Suprapubic skin (tissue), 4 donors: ENCODE measurements around the gene IFT43. TPM values are rescaled to one million over a fixed set of nuclear protein-coding genes. Genes with fewer than 3 reads are reported as not detected.

Experiments
- DNase-seq, 2 donors: peaks; one replicate each; pipeline ENCODE4 v3.0.0-alpha.2; 2019; ENCODE audit warnings: low spot score in 2 of 2
- H3K27ac ChIP-seq: fragments of 200-600 bp; sonication (generic); one replicate; pipeline ENCODE4 v1.5.1; 2019
- H3K27me3 ChIP-seq: fragments of 200-600 bp; sonication (generic); one replicate; pipeline ENCODE4 v1.5.1; 2019
- H3K36me3 ChIP-seq: fragments of 200-600 bp; sonication (generic); one replicate; pipeline ENCODE4 v1.5.1; 2019
- H3K4me1 ChIP-seq: fragments of 200-600 bp; sonication (generic); one replicate; pipeline ENCODE4 v1.5.1; 2019
- H3K4me3 ChIP-seq: fragments of 200-600 bp; sonication (generic); one replicate; pipeline ENCODE4 v1.5.1; 2019; ENCODE audit warnings: mild to moderate bottlenecking
- H3K9me3 ChIP-seq: fragments of 200-600 bp; sonication (generic); one replicate; pipeline ENCODE4 v1.5.1; 2019
- EP300 ChIP-seq: sonication (generic); formaldehyde crosslinking; IDR thresholded peaks from one replicate; pipeline ENCODE4 v1.6.1; 2017; ENCODE audit warnings: antibody characterized with exemption
- POLR2A ChIP-seq, 2 donors: fragments of 450-650 bp; IDR thresholded peaks; one replicate each; pipeline ENCODE4 v1.6.1; 2017; ENCODE audit warnings: antibody characterized with exemption in 2 of 2, mild to moderate bottlenecking in 2 of 2, moderate library complexity in 2 of 2
- POLR2AphosphoS5 ChIP-seq, 3 donors: sonication (generic); formaldehyde crosslinking; IDR thresholded peaks; one replicate each; pipeline ENCODE4 v1.6.1; 2017; ENCODE audit warnings: antibody characterized with exemption in 3 of 3
- WGBS: methylation state at CpG from one replicate; pipeline ENCODE4 v1.1.5; 2018; 5-methylcytosine and 5-hydroxymethylcytosine counted together
- total RNA-seq, 4 donors: library from RNA; depleted of rRNA; stranded (reverse); fragments of >200 nt; gene quantifications; one replicate each; pipeline ENCODE4 v1.1.0, GENCODE V29; 2016
- TF ChIP-seq, protein P1 (sequence below), 2 donors: fragments of 200-600 bp in 1 of 2; fragments of 450-650 bp in 1 of 2; sonication (generic) in 1 of 2; IDR thresholded peaks; one replicate each; pipeline ENCODE4 v1.5.1; 2016 to 2019; ENCODE audit warnings: antibody characterized with exemption in 2 of 2, mild to moderate bottlenecking in 1 of 2, moderate library complexity in 1 of 2

The IFT43 gene
- total RNA-seq, 4 donors from 2014 or later, result 20.3 to 27.8 (median 22.0) TPM

DNA sequence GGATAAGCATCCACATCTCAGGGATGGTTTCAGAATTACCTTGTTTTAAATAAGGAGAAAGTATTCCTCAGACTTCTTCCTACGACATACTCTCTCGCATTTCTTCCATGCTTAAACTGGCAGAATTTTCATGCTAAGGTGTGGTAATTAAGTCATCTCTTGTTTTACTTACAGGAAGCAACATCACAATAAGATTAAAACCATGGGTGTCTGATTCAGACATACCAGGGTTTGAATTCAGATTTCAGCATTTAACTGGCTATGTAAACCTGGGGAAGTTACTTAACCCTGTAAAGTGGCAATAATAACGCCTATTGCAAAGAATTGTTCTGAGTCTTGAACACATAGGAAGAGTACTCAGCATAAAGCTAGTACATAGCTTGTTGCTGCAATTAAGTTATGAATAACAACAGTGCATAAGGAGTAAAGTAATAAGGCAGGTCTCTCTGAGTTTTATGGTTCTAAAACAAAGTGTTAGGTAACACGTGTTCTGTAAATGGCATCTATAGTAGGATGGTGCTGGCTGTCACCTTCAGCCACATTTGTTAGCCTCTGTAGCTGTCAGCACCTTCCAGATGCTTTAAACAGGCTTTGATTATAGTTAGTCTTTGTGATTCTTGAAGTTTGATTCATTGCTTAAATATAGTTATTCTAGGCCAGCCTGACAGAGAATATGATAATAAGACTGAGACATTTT lies 38.8 kb downstream of the IFT43 start:
- H3K27ac ChIP-seq, result no peak overlapping the region
- 93% methylated on average over 4 of the region's 4 CpGs for WGBS
- no peaks in the 10 kb centered on the region for H3K27me3 ChIP-seq
- DNase-seq, result no peak
- peaks cover 24% of the 10 kb centered on the region for H3K36me3 ChIP-seq
- no peaks in the 10 kb centered on the region for H3K4me1 ChIP-seq
- no peak overlapping the region for H3K4me3 ChIP-seq
- TF ChIP-seq EP300, result no peak
- TF ChIP-seq, protein P1, sequence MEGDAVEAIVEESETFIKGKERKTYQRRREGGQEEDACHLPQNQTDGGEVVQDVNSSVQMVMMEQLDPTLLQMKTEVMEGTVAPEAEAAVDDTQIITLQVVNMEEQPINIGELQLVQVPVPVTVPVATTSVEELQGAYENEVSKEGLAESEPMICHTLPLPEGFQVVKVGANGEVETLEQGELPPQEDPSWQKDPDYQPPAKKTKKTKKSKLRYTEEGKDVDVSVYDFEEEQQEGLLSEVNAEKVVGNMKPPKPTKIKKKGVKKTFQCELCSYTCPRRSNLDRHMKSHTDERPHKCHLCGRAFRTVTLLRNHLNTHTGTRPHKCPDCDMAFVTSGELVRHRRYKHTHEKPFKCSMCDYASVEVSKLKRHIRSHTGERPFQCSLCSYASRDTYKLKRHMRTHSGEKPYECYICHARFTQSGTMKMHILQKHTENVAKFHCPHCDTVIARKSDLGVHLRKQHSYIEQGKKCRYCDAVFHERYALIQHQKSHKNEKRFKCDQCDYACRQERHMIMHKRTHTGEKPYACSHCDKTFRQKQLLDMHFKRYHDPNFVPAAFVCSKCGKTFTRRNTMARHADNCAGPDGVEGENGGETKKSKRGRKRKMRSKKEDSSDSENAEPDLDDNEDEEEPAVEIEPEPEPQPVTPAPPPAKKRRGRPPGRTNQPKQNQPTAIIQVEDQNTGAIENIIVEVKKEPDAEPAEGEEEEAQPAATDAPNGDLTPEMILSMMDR (IDR thresholded peaks at IDR 0.05), result no peak
- TF ChIP-seq POLR2AphosphoS5 (IDR thresholded peaks at IDR 0.05), result no peak
- H3K9me3 ChIP-seq, result no peaks in the 10 kb centered on the region

DNA sequence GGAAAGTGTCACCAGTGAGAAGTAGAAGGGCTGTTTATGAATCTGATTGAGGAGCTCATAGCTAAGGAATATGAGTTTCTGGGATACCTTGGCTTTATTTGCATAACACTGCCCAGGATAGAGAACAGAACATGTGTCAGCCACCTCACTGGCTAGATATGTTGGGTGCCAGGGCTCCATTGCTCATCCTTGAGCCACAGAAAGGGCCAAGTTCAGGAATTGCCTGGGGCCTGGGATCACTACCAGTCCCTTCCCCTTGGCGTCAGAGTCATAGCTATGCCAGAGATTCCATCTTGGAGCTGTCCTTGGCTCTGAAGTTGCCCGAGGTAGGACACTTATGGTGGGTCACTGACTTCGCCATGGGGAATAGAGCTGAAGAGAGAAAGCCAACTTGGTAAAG lies 49.0 kb downstream of the IFT43 start:
- Histone ChIP-seq H3K4me3 (no peak overlapping the region), H3K36me3 (peaks cover 6% of the 10 kb centered on the region), H3K27me3 (no peaks in the 10 kb centered on the region), H3K4me1 (no peaks in the 10 kb centered on the region), H3K27ac (no peak overlapping the region), H3K9me3 (no peaks in the 10 kb centered on the region)
- no peak for TF ChIP-seq POLR2A (IDR thresholded peaks at IDR 0.05)
- TF ChIP-seq, protein P1 (IDR thresholded peaks at IDR 0.05), result no peak
- TF ChIP-seq EP300, result no peak
- no peak for TF ChIP-seq POLR2AphosphoS5 (IDR thresholded peaks at IDR 0.05)
- 95% methylated on average over 3 of the region's 3 CpGs for WGBS
- DNase-seq, result no peak

DNA sequence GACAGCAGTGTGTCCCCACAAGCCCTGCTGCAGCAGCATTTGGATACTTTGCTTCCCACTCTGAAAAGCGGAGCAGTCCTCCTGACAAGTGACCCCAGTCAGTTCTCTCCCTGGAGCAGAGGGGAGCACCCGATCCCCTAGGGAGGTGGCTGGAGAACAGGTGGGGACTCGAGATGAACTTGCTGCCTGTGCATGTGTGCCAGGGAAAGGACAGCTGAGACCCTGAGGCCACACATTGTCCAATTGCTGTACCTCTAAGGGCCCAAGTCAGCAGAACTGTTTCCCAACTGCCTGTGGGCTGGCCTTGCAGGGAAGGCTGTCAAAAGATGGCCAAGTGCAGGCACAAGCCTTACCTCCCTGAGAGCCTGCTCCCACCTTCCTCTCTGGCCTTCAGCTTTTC lies 55.1 kb downstream of the IFT43 start:
- H3K9me3 ChIP-seq, result no peaks in the 10 kb centered on the region
- DNase-seq, result no peak
- TF ChIP-seq POLR2A (IDR thresholded peaks at IDR 0.05) (no peak), EP300 (no peak), POLR2AphosphoS5 (IDR thresholded peaks at IDR 0.05) (no peak)
- TF ChIP-seq, protein P1 (IDR thresholded peaks at IDR 0.05), result no peak
- H3K4me1 ChIP-seq, result no peaks in the 10 kb centered on the region
- no peak overlapping the region for H3K4me3 ChIP-seq
- no peak overlapping the region for H3K27ac ChIP-seq
- H3K36me3 ChIP-seq, result peaks cover 6% of the 10 kb centered on the region
- H3K27me3 ChIP-seq, result no peaks in the 10 kb centered on the region
- WGBS, result 95% methylated on average over 3 of the region's 3 CpGs

DNA sequence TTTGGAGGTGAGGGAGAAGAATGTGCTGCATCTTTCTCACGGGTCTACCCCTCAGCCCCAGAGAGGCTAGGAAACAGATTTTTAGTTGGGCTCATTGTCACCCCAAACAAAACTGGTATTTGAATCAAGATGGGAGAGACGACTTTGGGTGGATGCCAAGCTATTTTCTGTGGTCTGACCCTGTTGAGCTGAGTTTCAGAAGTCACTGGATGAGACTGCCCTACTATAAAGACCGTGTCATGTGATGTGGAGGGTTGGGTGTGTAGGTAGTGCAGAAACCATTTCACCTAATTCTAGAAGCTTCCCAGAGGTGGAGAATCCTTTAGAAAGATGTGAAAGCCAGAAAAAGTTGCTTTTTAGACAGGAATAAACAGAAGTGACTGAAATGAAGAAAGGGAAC lies 60.2 kb downstream of the IFT43 start:
- WGBS, result 81% methylated on average over 3 of the region's 3 CpGs
- DNase-seq, result no peak
- Histone ChIP-seq H3K27me3 (no peaks in the 10 kb centered on the region), H3K27ac (no peak overlapping the region), H3K4me3 (no peak overlapping the region), H3K36me3 (peaks cover 2% of the 10 kb centered on the region), H3K9me3 (no peaks in the 10 kb centered on the region), H3K4me1 (peaks cover 5% of the 10 kb centered on the region)
- TF ChIP-seq EP300 (no peak), POLR2AphosphoS5 (IDR thresholded peaks at IDR 0.05) (no peak), POLR2A (IDR thresholded peaks at IDR 0.05) (no peak)
- TF ChIP-seq, protein P1 (IDR thresholded peaks at IDR 0.05), result no peak

DNA sequence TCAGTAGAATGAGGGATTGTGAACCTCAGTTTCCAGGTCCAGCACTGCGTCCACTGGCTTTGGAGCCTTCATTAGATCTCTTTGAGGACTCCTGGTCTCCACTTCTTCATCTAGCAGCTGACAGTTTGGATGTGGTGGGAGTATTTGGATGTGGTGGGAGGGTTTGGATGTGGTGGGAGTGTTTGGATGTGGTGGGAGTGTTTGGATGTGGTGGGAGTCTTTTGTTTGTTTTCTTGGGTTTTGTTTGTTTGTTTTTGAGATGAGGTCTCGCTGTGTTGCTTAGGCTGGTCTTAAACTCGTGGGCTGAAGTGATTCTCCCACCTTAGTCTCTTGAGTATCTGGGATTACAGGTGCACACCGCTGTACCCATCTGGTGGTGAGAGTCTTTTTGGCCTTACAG lies 64.7 kb downstream of the IFT43 start:
- Histone ChIP-seq H3K27me3 (no peaks in the 10 kb centered on the region), H3K4me3 (no peak overlapping the region), H3K36me3 (no peaks in the 10 kb centered on the region), H3K9me3 (no peaks in the 10 kb centered on the region), H3K27ac (no peak overlapping the region), H3K4me1 (peaks cover 5% of the 10 kb centered on the region)
- DNase-seq, result no peak
- 92% methylated on average over 4 of the region's 4 CpGs for WGBS
- TF ChIP-seq, protein P1 (IDR thresholded peaks at IDR 0.05), result no peak
- TF ChIP-seq EP300 (no peak), POLR2AphosphoS5 (IDR thresholded peaks at IDR 0.05) (no peak)
